Measurements from ENCODE around the gene PTTG1IP.
"Not testable (repeated sequence)": the region's sequence is repeated elsewhere in the genome, so short reads cannot be mapped to it uniquely, and the experiment has no call there.

Gene PTTG1IP

GRCh38 chr21:44873356-44874239, at the start of gene PTTG1IP:
PTTG1IP (minus strand) TSS chr21:44873690; CDS start chr21:44873616, 74 bp downstream.
- peak; percentile 98 for DNase-seq

GRCh38 chr21:44921928-44922327, 48.4 kb upstream of the PTTG1IP start:
- no peak for DNase-seq

GRCh38 chr21:44920694-44921604, 47.5 kb upstream of the PTTG1IP start, which contains the start of gene ITGB2:
ITGB2 (minus strand) TSS chr21:44920899; CDS start chr21:44910782, 10,117 bp downstream.
- no peak for DNase-seq

- no peak for DNase-seq
Observed at GRCh38 chr21:44919913-44920693, 46.6 kb upstream of the PTTG1IP start.

GRCh38 chr21:44919111-44919912, 45.8 kb upstream of the PTTG1IP start:
- no peak for DNase-seq

GRCh38 chr21:44918581-44919033, 45.1 kb upstream of the PTTG1IP start:
- no peak for DNase-seq

- no peak for DNase-seq
Observed at GRCh38 chr21:44918107-44918470, 44.6 kb upstream of the PTTG1IP start.

GRCh38 chr21:44917446-44918106, 44.1 kb upstream of the PTTG1IP start:
- DNase-seq, result no peak

- no peak for DNase-seq
Observed at GRCh38 chr21:44916965-44917364, 43.5 kb upstream of the PTTG1IP start.

GRCh38 chr21:44914176-44914874, 40.8 kb upstream of the PTTG1IP start:
- no peak for DNase-seq

- no peak for DNase-seq
Observed at GRCh38 chr21:44913425-44914175, 40.1 kb upstream of the PTTG1IP start.

GRCh38 chr21:44912506-44913412, 39.3 kb upstream of the PTTG1IP start:
- DNase-seq, result not testable (repeated sequence)

- DNase-seq, result no peak
Observed at GRCh38 chr21:44912158-44912473, 38.6 kb upstream of the PTTG1IP start.

- DNase-seq, result no peak
Observed at GRCh38 chr21:44911384-44912157, 38.1 kb upstream of the PTTG1IP start.

- no peak for DNase-seq
Observed at GRCh38 chr21:44911068-44911383, 37.5 kb upstream of the PTTG1IP start.

- DNase-seq, result no peak
Observed at GRCh38 chr21:44910229-44911067, 37.0 kb upstream of the PTTG1IP start.

- no peak for DNase-seq
Observed at GRCh38 chr21:44909719-44910118, 36.2 kb upstream of the PTTG1IP start.

Data from activated T-cell treated with anti-CD3 and anti-CD28 coated beads for 4 hours (primary cell).